ENCODE data around the gene ZCCHC14.
"Not testable (repeated sequence)": the region's sequence is repeated elsewhere in the genome, so short reads cannot be mapped to it uniquely, and the experiment has no call there.

Gene ZCCHC14

GRCh38 chr16:87506423-87507350, 13.9 kb upstream of the ZCCHC14 start:
- TF ChIP-seq, protein P1, sequence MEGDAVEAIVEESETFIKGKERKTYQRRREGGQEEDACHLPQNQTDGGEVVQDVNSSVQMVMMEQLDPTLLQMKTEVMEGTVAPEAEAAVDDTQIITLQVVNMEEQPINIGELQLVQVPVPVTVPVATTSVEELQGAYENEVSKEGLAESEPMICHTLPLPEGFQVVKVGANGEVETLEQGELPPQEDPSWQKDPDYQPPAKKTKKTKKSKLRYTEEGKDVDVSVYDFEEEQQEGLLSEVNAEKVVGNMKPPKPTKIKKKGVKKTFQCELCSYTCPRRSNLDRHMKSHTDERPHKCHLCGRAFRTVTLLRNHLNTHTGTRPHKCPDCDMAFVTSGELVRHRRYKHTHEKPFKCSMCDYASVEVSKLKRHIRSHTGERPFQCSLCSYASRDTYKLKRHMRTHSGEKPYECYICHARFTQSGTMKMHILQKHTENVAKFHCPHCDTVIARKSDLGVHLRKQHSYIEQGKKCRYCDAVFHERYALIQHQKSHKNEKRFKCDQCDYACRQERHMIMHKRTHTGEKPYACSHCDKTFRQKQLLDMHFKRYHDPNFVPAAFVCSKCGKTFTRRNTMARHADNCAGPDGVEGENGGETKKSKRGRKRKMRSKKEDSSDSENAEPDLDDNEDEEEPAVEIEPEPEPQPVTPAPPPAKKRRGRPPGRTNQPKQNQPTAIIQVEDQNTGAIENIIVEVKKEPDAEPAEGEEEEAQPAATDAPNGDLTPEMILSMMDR (conservative IDR thresholded peaks at IDR 0.05; ENCODE audit: low read length): no peak
- H3K4me3 ChIP-seq (ENCODE audit: low read length): no peak overlapping the region
- DNase-seq (ENCODE audit: low read depth): no peak

- H3K4me3 ChIP-seq (ENCODE audit: low read length): no peak overlapping the region
- DNase-seq (ENCODE audit: low read depth): no peak
- TF ChIP-seq, protein P1 (conservative IDR thresholded peaks at IDR 0.05; ENCODE audit: low read length): no peak
Measured at GRCh38 chr16:87505834-87506233, 13.0 kb upstream of the ZCCHC14 start.

DNA sequence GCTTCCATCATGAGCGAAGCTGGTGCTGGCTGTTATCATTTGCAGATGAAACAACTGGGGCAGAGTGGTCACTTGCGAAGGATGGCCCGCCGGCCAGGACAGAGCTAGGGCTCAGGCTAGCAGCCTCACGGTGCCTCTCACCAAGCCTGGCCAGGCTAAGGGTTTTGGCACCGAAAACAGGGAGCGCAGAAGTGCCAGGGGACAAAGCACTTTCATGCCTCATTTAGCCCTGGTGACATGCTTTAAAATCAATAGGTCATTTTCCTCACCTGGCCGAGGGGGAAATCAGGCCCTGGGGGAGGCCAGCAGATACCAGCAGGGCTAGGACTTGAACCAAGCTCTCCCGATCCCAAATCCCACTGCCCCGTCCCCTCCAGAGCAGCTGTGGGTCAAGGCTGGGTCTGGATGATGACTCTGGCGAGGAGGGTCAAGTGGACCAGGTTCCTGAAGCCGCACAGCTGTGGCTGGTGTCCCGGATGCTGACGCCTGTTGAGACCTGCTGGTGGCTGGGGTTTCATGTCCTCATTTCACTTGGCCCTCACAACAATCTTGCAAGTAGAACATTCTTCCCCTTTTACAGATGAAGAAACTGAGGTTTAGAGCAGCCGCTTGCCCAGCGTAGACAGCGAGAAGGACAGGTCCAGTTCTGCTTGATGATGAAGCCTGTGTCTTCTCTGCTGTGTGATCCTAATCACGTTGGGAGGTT, 10.6 kb upstream of the ZCCHC14 start:
- not testable (repeated sequence) for H3K4me3 ChIP-seq (ENCODE audit: low read length); DNase-seq (ENCODE audit: low read depth)

DNA sequence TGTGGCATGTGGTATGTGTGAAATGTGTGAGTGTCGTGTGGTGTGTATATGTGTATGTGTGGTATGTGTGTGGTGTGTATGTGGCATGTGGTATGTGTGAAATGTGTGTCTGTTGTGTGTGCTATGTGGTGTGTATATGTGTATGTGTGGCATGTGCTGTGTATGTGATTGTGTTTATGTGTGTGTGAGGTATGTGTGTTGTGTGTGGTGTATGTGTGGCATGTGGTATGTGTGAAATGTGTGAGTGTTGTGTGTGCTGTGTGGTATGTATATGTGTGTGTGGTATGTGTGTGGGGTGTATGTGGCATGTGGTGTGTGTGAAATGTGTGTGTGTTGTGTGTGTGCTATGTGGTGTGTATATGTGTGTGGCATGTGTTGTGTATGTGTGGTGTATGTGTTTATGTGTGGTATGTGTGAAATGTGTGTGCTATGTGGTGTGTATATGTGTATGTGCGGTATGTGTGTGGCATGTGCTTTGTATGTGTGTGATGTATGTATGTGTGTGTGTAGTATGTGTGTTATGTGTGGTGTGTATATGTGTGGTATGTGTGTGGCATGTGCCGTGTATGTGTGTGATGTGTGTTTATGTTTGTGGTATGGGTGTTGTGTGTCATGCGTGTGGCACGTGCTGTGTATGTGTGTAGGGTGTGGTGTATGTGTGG, 9.6 kb upstream of the ZCCHC14 start:
- no peak overlapping the region for H3K4me3 ChIP-seq (ENCODE audit: low read length)
- no peak for DNase-seq (ENCODE audit: low read depth)
- TF ChIP-seq, protein P1 (conservative IDR thresholded peaks at IDR 0.05; ENCODE audit: low read length): no peak

- H3K4me3 ChIP-seq (ENCODE audit: low read length): no peak overlapping the region
- no peak for DNase-seq (ENCODE audit: low read depth)
- TF ChIP-seq, protein P1 (conservative IDR thresholded peaks at IDR 0.05; ENCODE audit: low read length): no peak
Measured at GRCh38 chr16:87501117-87501516, 8.3 kb upstream of the ZCCHC14 start.

GRCh38 chr16:87499189-87499486, 6.3 kb upstream of the ZCCHC14 start:
- peak; percentile 85 for DNase-seq (ENCODE audit: low read depth)
- TF ChIP-seq, protein P1 (conservative IDR thresholded peaks at IDR 0.05; ENCODE audit: low read length): no peak

GRCh38 chr16:87498324-87499188, 5.7 kb upstream of the ZCCHC14 start:
- TF ChIP-seq, protein P1 (conservative IDR thresholded peaks at IDR 0.05; ENCODE audit: low read length): no peak
- DNase-seq (ENCODE audit: low read depth): no peak
- no peak overlapping the region for H3K4me3 ChIP-seq (ENCODE audit: low read length)

More at GRCh38 chr16:87499189-87499486, 6.3 kb upstream of the ZCCHC14 start:
- no peak overlapping the region for H3K4me3 ChIP-seq (ENCODE audit: low read length)

DNA sequence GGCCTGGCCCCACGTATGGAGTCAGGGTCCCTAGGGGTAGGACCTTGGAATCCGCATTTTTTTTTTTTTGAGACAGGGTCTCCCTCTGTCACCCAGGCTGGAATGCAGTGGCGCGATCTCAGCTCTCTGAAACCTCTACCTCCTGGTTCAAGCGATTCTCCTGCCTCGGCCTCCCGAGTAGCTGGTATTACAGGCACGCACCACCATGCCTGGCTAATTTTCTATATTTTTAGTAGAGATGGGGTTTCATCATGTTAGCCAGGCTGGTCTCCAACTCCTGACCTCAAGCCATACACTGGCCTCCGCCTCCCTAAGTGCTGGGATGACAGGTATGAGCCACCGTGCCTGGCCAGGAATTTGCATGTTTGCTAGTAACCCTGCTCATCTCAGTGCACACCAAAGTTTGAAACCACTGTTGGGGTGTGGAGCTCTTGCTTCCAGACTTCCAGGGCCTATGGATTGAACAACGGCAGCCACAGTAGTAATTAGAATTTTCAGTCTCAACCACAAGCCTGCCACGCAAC, 5.0 kb upstream of the ZCCHC14 start:
- not testable (repeated sequence) for H3K4me3 ChIP-seq (ENCODE audit: low read length); DNase-seq (ENCODE audit: low read depth)

DNA sequence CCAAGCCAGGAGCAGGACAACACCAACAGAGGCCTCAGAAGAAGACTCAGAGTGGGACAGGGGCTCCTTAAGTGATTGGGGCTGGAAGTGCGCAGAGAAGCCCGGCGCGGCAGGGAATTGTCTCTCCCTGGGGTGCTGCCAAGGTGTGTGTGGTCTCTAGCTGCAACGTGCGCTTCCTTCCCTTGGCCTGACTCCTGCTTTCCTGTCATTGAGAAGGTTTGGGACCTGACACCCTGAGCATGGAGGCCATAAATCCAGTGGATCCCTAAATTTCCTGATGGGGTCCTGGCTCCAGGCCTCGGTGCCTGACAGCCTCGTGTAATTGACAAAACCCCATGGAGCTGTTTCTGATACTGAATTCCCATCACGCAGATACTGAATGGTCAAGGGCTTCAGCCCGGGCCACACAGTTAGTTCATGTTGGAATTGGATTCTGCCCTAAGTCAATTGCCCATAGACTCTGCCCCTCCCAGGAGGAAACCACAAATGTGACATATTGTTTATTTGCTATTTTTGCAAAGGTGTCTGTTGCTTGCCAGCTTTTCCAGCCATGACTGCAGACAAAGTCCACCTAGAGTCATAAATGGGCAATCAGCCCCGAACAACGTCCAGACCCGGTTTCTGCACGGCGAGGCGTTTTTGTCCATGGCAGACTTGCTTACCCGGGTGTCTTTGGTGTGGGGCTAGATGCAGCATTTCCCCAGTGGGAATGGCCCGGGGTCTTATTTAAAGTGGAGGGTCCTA, 4.4 kb upstream of the ZCCHC14 start:
- DNase-seq (ENCODE audit: low read depth); H3K4me3 ChIP-seq (ENCODE audit: low read length): not testable (repeated sequence)

Measured in AG10803 (cell line).